HG02610 (cell line): ENCODE results near the gene RWDD4.
"Not testable (repeated sequence)": the region's sequence is repeated elsewhere in the genome, so short reads cannot be mapped to it uniquely, and the experiment has no call there.

ENCODE experiments used
- ATAC-seq: cut with Tn5 transposase; IDR thresholded peaks from one replicate; pipeline ENCODE4 v1.9.1; 2021; ENCODE audit warnings: mild to moderate bottlenecking, moderate library complexity; ENCODE audit not compliant: unreplicated experiment

Gene RWDD4

DNA sequence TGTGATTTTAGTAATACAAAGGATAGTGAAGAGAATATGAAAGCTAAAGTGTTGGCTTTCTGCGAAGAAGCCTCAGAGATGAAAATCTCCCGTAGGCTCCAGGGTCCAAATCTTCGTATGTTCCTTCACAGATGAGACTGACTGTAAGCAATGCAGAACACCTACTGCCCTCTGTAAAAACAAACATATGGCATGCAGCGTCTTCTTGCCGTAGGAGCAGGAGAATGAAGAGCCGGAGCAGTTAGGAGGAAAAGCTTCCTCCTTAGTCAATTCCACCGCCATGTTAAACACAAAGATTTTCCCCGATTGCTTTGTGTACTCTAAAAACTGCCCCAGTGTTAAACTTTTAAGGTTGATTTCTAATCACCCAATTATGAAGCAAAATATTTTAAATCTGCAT lies 22.5 kb downstream of the RWDD4 start:
- no peak for ATAC-seq

DNA sequence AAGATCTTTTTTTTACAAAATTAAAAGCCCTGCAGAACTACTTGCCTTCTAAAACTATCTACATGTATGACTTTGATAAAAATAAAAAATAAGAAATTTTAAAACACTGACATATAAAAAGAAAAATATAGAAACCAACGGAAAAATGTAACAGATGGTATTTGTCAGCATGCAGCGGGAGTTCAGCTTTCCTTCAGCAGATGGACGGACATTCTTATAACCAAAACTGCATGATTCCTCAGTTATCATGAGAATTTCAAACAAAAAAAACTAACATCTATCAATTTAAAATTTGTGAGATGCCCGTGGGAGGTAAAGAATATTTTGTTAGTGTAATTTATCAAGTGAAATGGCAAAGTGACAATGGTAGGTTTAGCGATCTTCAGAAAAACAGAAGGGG lies 23.2 kb downstream of the RWDD4 start:
- ATAC-seq, result no peak

DNA sequence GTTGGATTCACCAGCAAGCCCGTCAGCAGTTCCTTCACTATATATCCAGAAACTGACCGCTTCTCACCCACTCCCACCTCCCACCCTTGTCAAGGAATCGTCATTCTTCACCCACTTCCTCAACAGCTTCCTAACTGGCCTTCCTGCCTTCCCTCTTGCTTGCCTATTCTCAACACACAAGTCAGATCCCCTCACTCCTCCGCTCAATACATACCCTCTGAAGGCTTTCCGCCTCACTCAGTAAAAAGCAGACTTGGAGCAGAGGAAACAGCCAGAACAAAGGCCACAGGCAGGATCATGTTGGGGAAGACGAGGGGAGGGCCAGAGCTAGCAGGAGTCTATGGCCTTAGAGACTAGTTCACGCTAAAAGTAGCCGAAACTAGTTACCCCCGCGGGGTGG lies 23.7 kb downstream of the RWDD4 start:
- ATAC-seq, result no peak

DNA sequence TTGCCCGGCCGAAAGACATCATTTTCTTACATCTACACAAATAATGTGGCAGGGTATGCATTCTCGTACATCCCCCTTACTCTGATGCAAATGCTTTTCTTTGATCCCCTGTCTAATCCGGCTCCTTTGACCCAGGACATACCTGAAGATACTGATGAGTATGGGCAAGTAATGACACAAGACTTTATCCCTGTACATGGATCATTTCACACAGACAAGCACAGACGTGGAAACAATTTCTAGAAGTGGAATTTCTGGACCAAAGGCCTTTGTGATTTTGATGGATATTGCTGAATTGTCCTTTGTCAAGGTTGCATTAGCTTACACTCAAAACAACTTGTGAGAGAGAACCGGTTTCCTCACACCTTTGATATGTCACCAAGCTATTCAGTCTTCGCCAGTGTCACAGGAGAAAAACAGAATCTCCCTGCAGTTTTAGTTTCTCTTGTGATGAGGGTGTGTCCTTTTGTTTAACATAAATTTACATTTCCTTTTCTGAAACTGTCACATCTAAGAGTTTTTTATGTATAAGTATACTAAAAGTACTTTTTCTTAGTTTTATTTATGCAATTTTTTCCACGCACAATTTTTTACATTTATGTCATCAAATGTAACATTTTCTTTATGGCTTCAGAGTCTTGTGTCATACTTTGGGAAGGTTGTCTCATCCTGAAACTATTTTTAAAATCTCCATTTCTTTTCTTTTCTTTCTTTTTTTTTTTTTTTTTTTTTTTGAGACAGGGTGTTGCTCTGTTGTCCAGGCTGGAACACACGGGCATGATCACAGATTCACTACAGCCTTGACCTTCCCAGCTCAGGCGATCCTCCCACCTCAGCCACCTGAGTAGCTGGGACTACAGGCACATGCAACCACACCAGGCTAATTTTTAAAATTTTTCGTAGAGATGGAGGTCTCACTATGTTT lies 25.2 kb downstream of the RWDD4 start:
- no peak for ATAC-seq

DNA sequence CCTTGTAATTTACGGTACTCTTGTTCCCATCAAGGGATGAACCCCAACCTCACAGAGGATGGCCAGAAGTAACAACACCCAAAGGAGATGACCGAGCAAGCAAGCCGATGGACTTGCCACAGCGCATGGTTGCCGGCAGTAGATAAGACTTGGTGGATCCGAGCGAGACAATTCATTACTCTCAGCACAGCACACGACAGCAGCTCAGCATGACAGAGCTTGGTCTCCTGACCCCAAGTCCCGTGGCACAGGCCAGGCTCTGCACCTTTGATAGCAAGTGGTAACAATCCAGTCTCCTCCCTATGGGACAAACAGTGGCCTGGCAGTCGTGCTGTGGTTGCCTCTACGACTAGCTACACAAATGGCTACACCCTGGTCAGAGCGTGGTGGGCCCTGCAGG lies 26.3 kb downstream of the RWDD4 start:
- ATAC-seq, result no peak

DNA sequence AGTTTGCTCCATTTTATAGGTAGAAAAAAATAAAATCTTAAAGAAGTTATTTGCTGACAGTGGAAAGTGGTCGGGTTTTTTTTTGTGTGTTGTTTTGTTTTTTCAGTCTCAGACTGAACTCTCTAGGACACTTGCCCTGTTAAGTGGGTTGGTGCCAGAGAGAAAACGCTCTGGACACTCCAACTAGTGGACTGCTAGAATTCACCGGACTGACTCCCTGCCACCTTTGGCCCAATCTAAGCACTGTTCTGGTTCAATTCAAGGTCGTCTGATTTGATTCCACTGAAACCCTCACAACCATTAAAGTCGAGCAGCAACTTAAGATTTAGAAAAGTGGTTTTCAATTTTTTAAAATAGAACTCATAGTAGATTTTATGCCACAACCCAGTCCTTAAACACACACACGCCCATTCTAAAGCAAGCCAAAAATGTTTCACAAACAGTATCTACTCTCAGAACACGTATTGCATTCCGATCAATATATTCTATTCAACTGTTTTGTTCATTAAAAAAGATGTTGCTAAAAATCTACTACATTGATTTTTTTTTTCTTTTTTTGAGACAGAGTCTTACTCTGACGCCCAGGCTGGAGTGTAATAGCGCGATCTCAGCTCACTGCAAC lies 27.3 kb downstream of the RWDD4 start:
- ATAC-seq, result no peak

DNA sequence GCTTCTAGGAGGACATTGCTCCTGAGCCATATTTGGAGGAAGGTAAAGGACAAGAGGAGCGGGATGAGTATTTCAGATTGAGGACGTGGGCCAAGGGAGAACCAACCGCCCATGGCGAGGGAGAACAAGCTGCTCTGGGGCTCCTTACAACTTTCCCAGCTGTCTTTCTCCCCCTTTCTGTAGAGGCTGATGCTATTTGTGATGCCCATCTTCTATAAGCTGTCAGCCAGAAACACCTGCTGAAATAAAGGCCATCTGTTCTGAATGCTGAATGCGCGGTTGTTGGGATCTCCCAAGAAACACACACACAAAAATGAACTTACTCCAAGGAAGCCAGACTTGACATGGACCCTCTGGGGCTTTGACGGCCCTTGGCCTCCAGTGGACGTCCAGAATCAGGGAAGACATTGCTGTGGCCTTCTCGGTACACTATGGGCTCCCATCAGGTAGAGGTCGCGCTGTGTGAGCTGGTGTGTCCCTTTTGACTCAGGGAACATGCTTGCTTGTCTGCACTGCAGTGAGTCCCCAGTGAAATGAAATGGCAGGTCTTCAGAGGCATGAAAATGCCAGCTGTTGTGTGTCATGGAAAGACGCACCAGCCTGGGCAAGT lies 30.9 kb downstream of the RWDD4 start:
- ATAC-seq, result no peak

DNA sequence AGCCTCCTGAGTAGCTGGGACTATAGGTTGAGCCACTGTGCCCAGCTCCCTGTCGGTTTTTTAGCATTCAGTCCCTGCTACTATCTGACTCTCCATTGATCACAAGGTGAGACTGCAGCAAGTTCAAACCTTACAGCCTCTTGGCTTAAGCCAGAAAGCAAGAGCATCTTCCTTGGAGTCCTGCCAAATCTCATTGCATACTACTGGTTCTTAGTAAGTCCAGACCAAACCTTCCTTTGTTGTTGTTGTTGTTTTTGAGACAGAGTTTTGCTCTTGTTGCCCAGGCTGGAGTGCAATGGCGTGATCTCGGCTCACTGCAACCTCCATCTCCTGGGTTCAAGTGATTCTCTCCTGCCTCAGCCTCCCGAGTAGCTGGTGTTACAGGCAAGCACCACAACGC lies 31.7 kb downstream of the RWDD4 start:
- ATAC-seq, result not testable (repeated sequence)

DNA sequence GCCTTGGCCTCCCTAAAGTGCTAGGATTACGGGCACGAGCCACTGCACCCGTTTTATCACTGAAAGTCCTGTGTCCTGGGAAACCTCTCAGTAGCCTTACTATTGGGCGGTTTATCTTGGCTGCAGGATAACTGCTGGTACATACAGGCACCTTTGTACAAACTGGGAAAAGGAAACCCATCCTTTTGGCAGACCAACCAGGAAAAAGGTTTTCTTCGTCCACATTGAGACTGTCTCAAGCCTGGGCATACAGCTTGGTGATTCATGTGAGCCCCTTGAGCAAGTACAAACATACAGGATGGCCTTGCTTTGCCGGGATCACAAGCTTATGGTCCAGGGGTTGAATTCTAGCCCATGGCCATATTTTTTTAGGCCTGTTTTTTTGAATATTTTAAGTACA lies 32.8 kb downstream of the RWDD4 start:
- no peak for ATAC-seq

DNA sequence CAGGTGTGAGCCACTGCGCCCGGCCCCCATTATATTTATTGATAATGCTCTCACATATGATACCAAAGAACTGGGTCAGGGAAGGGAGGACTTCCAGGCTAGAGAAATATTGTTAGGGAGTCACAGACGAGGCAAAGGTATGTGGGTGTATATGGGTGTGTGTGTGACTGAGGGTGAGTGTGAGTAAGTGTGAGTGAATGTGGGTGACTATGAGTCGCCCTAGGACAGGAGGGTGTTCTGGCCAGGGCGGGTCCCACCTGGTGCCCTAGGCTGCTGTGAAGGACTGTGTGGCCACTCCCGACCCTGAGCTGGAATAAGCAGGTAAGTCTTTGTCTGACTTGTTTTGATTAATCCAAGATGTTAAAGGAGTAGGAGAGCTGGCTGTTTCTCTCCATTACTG lies 34.4 kb downstream of the RWDD4 start:
- no peak for ATAC-seq

DNA sequence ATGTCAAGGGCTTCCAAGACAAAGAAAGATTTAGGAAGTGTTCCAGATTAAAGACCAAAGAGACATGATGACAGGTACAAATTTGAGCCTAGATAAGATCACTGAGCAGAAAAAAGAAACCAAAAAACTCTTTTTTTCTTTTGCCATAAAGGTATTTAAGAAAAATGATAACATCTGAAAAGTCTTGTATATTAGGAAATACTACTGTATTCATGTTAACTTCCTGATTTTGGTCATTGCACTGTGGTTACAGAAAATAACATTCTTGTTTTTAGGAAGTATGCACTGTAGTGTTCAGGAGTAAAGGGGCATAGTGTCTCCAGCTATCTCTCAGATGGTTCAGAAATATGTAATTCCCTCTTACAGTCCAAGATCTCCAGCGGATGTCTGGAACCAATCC lies 37.1 kb downstream of the RWDD4 start:
- ATAC-seq, result no peak

DNA sequence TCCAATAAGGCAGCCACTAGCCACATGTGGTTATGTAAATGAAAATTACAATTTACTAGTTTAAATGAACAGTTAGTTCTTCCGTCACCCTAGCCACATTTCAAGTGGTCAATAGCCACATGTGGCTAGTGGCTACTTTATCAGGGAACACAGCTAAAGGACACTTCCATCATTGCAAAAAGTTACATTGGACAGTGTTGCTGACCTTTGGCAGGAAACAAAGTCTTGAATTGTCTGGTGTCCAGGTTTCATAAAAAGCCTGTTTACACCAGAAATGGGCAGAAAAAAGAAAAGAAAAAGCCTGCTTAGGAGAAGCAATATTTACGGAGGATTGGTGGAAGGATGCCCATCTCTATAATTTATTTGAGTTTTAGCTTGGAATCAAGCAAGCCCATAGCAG lies 38.6 kb downstream of the RWDD4 start:
- ATAC-seq, result no peak

DNA sequence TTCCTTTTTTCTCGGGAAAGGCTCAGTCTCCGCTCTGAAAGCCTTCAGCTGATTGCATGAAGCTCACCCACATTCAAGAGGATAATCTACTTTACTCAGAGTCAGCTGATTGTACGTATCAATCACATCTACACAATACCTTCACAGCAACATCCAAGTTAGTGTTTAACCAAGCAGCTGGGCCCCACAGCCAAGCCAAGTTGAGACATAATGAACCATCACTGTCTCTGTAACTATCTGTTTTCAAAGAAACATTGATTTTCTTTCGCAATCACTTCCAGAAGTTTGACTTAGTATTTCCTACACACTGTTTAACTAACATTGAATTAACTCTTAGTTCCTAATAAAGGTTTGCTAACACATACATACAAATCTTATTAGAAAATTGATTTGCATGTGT lies 40.3 kb downstream of the RWDD4 start:
- no peak for ATAC-seq

DNA sequence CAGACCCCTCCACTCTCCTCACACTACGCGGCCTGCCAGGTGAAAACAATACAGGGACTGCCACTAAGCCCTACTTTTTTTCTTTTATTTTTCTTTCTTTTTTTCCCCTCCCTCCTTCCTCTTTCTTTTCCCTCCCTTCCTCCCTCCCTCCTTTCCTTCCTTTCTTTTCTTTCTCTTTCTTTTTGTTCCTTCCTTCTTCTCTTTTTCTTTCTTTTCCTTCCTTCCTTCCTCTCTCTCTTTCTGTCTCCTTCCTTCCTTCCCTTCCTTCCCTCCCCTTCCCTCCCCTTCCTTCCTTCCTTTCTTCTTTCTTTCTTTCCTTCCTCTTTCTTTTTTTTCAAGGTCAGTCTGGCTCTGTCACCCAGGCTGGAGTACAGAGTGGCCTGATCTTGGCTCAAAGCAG lies 41.9 kb downstream of the RWDD4 start:
- no peak for ATAC-seq

DNA sequence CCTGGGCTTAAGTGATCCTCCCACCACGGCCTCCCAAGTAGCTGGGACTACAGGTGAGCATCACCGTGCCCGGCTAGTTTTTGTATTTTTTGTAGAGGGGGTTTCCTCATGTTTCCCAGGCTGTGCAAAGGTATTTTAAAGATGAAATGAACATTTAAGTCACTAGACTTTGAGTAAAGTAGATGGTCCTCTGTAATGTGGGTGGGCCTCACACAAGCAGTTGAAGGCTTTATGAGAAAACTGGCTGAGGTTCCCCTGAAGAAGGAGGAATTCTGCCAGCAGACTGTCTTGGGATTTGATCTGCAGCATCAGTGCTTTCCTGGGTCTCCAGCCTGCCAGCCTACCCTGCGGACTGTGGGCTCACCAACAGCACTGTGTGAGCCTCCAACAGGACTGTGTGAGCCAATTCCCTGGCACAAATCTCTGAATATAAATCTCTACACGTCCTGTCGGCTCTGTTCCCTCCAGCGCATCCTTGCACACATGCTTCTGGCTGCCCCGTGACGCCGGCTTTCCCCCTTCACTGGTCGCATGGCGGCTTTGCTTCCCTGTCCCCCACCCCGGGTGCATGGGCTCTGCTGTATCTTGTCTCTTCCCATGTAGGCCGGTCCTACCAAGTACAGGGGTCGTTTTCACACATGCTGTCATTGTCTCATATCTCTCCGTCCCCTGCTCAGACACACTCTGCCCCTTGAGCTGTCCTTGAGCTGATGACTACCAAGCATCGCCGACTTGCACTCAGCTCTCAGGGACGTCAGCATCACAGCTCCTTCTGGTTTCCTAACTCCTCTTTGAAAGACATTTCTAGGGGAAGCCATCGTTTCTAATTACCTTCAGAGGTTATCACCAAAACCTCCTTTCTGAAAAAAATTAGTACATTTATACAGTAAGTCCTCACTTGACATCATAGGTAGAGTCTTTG lies 46.4 kb downstream of the RWDD4 start:
- ATAC-seq, result no peak

DNA sequence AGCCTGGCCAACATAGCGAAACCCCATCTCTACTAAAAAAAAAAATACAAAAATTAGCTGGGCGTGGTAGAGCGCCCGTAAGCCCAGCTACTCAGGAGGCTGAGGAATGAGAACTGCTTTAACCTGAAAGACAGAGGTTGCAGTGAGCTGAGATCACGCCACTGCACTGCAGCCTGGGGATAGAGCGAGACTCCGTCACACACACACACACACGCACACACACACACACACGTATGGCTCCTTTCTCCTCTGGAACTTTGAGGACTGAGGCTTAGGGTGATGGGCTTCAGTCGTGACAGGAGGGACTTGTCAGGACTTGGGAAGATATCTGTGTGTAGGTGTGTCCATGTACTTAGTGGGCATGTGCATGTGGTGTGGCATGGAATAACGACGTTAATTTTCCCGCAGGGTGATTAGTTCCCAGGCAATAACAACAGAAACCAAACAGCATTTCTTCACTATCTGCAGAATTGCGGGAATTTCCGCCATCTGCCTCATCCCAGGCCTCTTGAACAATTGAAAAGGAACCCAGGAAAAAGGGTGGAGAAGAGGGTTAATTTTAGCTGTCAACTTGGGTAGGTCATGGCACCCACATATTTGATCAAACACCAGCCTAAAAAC lies 47.7 kb downstream of the RWDD4 start:
- no peak for ATAC-seq

DNA sequence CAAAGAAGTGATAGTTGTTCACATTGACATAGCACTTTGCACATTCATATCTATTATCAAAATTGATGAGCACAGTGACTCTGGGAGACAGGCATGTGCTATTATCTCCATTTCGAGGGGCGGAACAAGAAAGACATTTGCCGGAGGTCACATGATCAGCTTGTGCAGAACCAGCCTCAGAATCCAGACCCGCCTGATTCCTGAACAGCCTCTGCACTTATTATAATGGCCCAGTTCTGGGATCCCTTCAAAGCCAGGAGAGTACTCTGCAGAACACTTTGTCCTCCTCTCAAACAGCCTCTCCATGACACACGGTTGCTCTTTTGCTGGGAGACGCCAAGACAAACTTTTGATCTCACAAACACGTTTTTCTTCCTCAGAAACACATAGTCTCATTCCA lies 48.4 kb downstream of the RWDD4 start:
- no peak for ATAC-seq

DNA sequence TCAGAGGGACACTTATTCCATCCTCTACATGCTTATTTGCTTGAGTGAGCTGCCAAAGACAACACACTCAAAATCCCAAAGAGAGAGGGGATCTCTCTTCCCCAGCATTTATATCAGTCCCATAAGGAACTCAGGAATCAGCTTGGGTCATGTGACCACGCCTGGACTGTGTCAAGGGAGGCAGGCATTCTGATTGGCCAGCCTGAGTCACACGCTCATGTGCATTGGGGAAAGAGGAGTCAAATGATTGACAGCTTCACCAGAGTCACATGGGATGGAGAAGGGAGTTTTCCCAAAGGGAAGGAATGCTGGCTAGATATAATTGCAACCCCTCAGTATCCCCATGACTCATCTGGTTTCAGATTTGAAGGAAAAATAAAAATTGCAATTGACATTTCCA lies 49.0 kb downstream of the RWDD4 start:
- ATAC-seq, result no peak

DNA sequence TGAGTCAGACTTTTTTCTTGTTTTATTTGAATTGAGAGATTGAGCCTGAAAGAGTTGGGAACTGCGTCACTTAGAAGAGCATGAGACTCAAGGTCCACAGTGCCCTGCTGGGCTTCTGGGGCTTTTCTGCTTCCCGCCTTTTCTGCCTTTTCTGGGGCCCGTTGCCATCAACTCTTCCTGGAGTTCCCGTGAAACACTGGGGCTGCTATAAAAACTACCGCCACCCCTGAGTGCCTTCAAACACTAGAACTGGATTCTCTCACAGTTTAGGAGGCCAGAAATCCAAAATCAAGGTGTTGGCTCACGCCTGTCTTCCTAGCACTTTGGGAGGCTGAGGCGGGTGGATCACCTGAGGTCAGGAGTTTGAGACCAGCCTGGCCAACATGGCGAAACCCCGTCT lies 49.8 kb downstream of the RWDD4 start:
- no peak for ATAC-seq

DNA sequence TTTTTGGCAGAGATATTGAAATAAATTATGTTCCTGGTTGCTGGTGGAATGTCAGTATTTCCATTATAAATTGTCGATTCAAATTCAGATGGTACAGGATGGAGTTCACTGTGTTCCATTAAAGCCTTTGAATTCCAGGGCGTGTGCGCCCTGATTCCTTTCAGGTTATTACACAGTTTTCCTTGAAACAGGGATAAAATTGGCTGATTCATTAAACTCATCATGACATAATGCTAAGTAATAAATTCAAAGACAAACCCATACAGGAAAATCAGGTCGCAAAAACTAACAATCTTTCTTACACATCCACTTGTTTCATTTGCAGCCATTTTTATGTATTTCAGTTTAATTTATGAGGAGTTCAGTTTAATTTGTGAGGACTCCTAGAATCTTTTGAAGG lies 51.1 kb downstream of the RWDD4 start:
- ATAC-seq, result no peak

DNA sequence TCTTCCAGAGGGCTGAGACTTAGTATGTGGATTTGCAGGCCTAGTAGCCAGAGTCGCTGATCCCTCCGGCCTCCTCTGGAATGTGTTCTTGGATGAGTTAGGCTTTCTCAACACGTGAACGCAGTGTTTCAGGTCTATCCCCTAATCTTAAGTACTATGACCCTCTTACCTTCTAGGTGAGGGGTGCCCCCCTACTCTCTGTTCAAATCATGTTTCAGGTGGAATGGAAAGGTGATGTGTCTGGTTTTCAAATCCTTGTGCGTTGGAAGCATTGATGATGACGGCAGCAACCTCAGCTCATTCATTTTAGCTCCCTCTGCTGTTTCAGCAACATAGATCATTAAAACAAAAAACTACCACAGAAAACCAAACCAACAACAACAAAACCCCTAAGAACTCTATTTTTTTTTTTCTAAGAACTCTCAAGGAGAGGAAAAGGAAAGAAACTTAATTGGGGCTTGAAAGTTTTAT lies 56.4 kb downstream of the RWDD4 start:
- no peak for ATAC-seq
